NCI-H187 treated with DMSO at 0.1 percent for 48 hours (cell line): Measurements from ENCODE around the gene GPR37L1.

ENCODE experiments used
- DNase-seq: peaks from one replicate; lab custom pipeline; 2025; lab: John Stamatoyannopoulos, UW

The GPR37L1 gene, protein sequence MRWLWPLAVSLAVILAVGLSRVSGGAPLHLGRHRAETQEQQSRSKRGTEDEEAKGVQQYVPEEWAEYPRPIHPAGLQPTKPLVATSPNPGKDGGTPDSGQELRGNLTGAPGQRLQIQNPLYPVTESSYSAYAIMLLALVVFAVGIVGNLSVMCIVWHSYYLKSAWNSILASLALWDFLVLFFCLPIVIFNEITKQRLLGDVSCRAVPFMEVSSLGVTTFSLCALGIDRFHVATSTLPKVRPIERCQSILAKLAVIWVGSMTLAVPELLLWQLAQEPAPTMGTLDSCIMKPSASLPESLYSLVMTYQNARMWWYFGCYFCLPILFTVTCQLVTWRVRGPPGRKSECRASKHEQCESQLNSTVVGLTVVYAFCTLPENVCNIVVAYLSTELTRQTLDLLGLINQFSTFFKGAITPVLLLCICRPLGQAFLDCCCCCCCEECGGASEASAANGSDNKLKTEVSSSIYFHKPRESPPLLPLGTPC

GRCh38 chr1:202122639-202123335 lies at the start of gene GPR37L1:
TSS of gene GPR37L1 (plus strand) at chr1:202122917. CDS start at chr1:202122964, 47 bp downstream.
- no peak for DNase-seq

DNA sequence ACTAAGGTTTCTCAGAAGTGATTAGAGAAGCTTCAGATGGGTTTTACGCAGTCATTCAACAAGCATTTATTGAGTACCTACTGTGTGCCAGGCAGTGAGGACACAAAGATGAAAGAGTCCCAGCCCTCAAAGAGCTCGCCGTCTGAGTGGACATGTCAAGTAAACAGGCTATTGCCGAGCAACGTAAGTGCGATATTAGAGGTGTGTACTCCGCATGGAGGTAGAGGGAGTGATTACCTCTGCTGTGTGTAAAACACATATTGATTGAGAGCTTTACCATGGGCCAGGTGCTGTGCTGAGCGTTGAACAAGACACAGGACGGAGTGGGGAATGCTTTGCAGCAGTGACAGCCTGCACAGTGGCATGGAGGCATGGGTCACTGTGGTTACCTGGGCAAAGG lies 49.5 kb upstream of the GPR37L1 start:
- no peak for DNase-seq

DNA sequence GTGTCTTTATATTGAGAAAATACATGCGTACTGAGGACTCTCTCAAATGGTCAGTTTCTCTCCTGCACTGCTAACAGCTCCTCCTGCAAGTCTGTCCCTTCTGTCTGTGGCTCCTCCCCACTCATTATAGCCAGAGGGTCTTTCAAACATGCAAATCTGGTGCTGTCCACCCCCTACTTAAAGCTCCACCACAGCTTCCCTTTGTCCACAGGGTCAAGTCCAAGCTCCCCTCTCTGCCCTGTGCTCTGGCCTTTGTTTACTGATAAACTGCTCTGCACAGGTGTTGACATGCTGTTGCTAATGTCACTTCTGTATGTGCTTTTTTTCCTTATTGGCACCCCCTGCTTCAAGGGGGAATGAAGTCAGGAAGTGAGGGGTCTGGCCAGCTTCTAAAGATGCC lies 47.7 kb upstream of the GPR37L1 start:
- DNase-seq, result no peak

- DNase-seq, result no peak
Observed at GRCh38 chr1:202075389-202075788, 47.3 kb upstream of the GPR37L1 start.

- DNase-seq, result no peak
Observed at GRCh38 chr1:202076050-202076511, 46.6 kb upstream of the GPR37L1 start.

- DNase-seq, result no peak
Observed at GRCh38 chr1:202078241-202078640, 44.5 kb upstream of the GPR37L1 start.

DNA sequence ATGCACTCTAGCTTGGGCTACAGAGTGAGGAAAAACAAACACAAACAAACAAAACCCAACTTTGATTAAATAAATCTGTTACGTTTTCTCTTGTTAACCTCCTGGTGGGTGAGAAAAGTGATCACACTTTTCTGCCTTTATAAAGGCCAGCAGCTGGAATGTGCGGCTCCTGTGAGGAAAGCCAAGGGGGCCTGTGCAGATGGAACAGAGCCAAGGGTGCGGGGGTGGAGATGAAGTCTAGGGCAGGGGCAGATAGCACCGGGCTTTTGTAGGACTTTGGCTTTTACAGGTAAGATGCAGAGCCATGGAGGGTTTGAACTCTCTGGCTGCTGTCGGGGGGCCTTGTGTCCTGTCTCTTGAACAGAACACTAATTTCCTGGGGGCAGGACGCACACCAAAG lies 40.7 kb upstream of the GPR37L1 start:
- no peak for DNase-seq

GRCh38 chr1:202084791-202085681 lies 37.7 kb upstream of the GPR37L1 start:
- no peak for DNase-seq

- no peak for DNase-seq
Observed at GRCh38 chr1:202085682-202086373, 36.9 kb upstream of the GPR37L1 start.

DNA sequence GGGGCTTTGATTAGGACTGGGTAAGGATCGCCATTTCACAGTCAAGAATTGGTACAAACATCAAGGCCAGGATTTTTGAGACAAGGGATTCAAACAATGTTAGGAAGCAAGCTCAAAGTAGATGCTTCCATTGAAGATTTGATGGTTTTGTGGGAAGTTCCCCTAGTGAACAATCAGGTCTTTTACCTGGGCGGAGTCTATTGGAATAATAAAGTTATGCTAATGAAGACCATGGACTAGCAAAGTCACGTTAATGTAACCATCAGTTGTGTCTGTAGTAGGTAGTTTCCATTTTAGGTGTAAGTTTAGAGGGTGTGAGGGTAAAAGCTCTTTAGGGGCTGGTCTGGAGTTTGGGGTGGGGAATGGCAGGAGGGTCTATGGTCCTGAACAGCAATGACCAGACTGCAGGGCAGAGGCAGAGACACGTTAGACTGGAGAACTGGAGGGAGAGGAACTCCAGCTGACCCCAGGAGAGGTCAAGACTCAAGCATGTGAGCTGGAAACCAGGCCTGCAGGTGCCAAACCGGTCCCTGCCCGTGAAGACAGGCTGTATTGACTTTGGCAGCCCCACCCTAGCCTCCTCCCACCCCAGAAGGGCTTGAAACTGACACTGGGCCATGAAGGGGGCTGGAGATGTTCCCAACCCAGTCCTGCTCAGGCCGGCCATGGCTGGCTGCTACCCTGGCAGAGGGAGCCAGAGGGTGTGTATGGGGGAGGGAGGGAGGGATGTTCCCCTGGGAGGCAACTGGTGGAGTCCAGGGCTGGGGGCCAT lies 36.0 kb upstream of the GPR37L1 start:
- no peak for DNase-seq

- no peak for DNase-seq
Observed at GRCh38 chr1:202088206-202088605, 34.5 kb upstream of the GPR37L1 start.

DNA sequence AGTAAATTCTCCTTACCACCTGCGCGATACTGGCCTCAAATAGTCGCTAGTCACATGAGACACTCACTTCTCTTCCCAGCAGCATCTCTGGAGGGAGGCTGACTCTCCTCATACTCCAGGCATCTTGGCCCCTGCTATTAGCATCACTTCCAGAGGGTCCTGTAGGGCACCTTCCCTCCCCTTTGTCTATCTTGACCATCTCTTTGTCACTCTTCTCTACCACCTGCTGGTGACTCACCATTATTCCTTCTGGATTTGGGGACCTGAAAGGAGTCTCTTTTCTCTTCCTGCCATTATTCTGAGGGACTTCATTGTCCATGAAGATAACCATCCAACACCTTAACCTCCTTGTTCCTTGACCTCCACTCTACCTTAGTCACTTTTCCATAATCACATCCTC lies 31.7 kb upstream of the GPR37L1 start:
- DNase-seq, result no peak

DNA sequence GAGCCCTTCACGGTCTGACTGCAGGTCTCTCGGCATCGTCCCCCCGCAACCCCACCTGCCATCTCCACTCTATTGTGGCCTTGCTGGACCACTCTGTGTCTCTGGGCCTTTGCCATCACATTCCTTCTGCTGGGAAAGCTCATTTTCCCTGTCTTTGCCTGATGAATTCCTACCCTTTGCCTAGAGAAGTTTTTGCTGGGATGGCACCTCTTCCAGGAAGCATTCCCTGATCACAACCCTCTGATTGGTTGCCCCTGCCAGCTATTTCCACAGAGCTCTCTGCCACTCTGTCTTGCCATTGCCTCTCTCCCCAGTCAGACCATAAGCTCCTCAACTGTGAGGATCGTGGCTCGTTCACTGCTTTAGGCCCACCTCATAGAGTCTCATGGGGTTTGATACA lies 28.9 kb upstream of the GPR37L1 start:
- DNase-seq, result no peak

DNA sequence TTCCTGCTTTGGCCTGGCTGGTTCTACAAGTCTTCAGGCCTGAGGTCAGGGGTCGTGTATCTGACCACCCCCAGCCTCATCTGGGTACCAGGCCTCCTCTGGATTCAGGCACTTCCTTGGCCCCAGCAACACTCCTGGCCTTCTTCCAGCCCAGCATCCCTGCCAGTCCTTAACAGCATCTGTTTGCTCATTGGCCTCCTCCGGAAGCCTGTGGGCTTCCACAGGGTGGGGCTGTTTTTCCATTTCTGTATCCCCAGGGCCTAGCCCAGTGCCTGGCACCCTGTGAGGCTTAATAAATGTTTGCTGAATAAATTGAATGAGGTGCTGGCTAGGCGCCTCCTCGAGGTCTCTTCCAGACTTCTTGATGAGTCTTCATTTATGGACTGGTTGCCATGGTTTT lies 21.5 kb upstream of the GPR37L1 start:
- DNase-seq, result no peak

DNA sequence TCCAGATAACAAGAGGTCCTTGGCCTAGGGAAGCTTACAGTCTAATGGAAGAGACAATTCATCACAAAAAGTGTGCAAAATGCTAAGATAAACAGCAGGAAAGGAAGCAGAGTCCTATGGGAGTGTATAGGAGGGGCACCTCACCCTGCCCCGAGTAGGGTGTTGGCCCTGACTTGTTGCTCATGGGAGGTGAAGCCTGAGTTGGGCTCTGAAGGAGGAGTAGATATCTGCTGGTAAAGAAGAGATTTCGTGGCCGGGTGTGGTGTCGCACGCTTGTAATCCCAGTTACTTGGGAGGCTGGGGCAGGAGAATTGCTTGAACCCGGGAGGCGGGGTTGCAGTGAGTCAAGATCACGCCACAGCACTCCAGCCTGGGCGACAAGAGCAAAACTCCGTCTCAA lies 18.6 kb upstream of the GPR37L1 start:
- no peak for DNase-seq

DNA sequence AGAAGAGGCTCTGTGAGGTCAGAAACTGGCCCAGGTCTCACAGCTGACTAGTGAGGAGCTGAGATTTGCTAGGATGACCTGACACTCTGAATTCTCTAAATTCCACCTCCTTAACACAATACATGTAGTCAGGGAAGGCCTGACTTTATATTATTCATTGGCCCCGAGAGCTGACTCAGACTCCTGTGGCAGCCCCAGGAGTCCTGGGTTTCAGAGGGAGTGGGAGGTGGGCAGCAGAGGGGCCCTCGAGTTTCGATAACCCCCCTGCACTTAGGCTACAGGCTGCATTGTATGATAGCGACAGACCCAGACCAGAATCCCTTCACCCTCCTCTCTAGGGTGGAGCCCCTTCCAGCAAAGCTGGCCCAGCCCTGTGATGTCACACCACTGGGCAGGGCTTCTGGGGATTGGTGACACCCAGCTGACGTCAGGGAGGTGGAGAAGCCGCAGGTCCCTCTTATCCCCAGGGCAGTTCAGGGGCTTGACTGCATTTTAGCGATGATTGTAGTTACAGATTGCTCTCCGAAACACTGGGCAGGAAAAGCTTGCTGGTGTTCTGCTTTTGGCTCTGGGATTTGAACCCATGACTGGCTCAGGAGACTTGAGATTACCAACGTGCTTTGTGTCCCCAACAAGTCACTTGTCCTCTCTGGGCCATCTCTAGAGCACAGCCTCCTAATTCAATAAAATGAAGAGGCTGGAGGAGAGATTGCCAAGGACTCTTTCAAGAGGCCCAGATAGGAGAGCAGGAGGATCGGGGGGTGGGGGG lies 17.0 kb upstream of the GPR37L1 start:
- DNase-seq, result no peak

DNA sequence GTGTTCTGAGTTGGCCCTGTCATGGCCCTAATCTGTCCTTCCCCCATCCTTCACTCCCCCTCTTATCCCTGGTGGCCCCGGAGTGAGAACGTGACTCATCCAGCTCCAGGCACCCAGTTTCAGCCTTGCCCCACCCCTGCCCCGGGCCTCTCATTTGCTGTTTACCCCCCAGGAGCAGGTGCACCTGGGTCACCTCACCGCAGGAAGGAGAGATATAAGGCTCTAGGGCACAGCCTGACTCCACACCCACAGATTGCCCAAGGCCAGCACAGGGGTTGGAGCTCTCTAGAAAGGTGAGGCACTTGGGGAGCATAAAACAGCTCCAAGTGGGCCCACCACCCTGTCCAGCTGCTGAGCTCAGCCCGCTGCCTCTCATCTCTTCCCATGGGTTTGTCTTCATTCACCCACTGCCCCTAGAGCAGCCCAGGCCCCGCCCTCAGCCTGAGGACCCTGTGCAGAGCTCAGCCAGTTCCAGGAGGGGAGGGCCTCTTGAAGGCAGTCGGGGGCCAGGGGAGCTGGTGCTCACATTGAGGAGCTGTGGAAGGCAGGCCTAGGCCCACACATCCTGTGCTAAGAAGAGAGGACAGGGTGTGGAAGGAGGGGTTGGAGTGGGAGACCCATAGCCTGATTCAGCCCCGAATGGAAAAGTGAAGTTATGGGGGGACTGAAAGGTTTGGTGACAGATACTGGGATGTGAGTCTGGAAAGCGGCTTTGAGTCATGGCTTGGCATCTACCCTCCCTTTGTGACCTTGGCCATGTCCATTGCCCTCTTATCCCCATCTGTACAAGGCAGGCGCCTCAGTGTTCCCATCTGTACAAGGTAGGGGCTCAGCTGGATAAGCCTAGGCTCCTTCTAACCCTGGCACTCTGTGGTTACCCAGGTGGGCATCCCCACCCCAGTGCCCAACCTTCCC lies 16.1 kb upstream of the GPR37L1 start:
- no peak for DNase-seq

- DNase-seq, result no peak
Observed at GRCh38 chr1:202107321-202107761, 15.4 kb upstream of the GPR37L1 start.
